BJ (cell line): ENCODE data around the gene SMYD3. TPM values are rescaled to one million over a fixed set of nuclear protein-coding genes. Genes with fewer than 3 reads are reported as not detected.

Experiments used
- CTCF ChIA-PET: fragments of 350-600 bp; formaldehyde crosslinking; extraction: SDS; loops from one replicate; lab custom pipeline; 2021; ENCODE audit warnings: antibody characterized with exemption, inconsistent platforms; lab: Yijun Ruan, JAX
- POLR2A ChIA-PET: fragments of 300-600 bp; sonication (Branson Sonifier 250); formaldehyde crosslinking; extraction: SDS; loops from one replicate; lab custom pipeline; 2021; ENCODE audit warnings: antibody characterized with exemption; lab: Charles Lee
- DNase-seq: peaks from one replicate; pipeline ENCODE4 v3.0.0-alpha.2; 2011; ENCODE audit warnings: low read depth
- H3K27me3 ChIP-seq: 2 replicates; pipeline ENCODE4 v1.6.0; 2011; ENCODE audit warnings: low read length; ENCODE audit not compliant: control insufficient read depth, insufficient read depth
- H3K36me3 ChIP-seq: 2 replicates; pipeline ENCODE4 v1.5.1; 2011; ENCODE audit warnings: low read length; ENCODE audit not compliant: control insufficient read depth, insufficient read depth
- H3K4me3 ChIP-seq: 2 replicates; pipeline ENCODE4 v1.5.1; 2011; ENCODE audit warnings: low read depth, mild to moderate bottlenecking, control low read depth, low read length
- polyA plus RNA-seq: library from polyadenylated mRNA; depleted of rRNA; stranded (reverse); fragments of >200 nt; gene quantifications from 2 replicates; pipeline ENCODE4 v1.2.3, GENCODE V29; 2011
- TF ChIP-seq, protein P1 (sequence below): IDR thresholded peaks from 2 replicates; pipeline ENCODE4 v1.5.1; 2011; ENCODE audit warnings: low read depth, mild to moderate bottlenecking, control low read depth, inconsistent platforms, low read length, moderate library complexity; ENCODE audit not compliant: insufficient read depth

The SMYD3 gene
- polyA plus RNA-seq, 1 experiment, result 26.1 TPM

- POLR2A ChIA-PET, result interaction anchor here (0.6 kb wide), 1 partner anchor 208 kb away, joined by 3 read pairs; no protein-coding TSS in a partner anchor
- TF ChIP-seq, protein P1, sequence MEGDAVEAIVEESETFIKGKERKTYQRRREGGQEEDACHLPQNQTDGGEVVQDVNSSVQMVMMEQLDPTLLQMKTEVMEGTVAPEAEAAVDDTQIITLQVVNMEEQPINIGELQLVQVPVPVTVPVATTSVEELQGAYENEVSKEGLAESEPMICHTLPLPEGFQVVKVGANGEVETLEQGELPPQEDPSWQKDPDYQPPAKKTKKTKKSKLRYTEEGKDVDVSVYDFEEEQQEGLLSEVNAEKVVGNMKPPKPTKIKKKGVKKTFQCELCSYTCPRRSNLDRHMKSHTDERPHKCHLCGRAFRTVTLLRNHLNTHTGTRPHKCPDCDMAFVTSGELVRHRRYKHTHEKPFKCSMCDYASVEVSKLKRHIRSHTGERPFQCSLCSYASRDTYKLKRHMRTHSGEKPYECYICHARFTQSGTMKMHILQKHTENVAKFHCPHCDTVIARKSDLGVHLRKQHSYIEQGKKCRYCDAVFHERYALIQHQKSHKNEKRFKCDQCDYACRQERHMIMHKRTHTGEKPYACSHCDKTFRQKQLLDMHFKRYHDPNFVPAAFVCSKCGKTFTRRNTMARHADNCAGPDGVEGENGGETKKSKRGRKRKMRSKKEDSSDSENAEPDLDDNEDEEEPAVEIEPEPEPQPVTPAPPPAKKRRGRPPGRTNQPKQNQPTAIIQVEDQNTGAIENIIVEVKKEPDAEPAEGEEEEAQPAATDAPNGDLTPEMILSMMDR, result no peak
- Histone ChIP-seq H3K4me3 (no peak overlapping the region), H3K36me3 (no peaks in the 10 kb centered on the region), H3K27me3 (no peaks in the 10 kb centered on the region)
- CTCF ChIA-PET, result interaction anchor here (1.1 kb wide), 1 partner anchor 16 kb away, joined by 4 read pairs; no protein-coding TSS in a partner anchor
- no peak for DNase-seq
These were observed 666.1 kb downstream of the SMYD3 start for GRCh38 chr1:245840971-245841370.

DNA sequence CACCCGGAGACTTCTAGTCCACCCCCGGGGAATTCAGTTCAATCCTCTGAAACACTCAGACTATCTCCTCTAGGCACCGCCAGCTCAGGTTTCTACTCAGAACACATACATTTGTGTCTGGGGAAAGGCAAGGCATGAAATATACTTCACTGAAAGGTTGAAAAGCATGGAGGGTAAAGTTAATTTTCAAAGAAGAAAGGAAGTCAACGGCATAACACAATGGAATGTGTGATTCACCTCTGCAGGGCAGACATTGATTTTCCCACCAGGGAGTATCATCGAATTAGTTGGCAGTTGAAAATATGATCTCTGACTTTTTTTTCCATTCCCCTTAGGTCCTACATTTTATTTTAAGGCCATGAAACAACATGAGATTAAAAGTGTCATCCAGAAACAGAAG lies 669.4 kb downstream of the SMYD3 start:
- ChIA-PET CTCF (no interaction called here), POLR2A (no interaction called here)
- no peak for DNase-seq
- TF ChIP-seq, protein P1, result no peak
- Histone ChIP-seq H3K27me3 (no peaks in the 10 kb centered on the region), H3K4me3 (no peak overlapping the region), H3K36me3 (no peaks in the 10 kb centered on the region)

DNA sequence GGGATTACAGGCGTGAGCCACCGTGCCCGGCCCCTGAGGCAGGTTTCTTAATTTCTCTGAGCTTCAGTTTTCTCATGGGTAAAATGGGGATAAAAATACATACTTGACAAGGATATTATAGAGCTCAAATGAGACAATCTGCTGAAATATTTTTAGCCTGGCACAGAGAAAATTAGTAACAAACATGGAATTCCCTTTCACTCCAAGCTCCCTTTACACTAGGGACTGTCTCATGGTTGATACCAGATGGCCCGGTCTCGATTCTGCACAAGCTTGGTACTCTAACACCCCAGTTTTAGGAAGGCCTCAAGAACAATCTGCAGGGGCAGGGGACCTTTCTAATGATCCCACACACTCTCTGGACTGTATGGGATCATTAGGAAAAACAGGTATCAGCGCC lies 671.7 kb downstream of the SMYD3 start:
- no peak overlapping the region for H3K4me3 ChIP-seq
- DNase-seq, result no peak
- TF ChIP-seq, protein P1, result no peak
- CTCF ChIA-PET, result interaction anchor here (0.8 kb wide), 1 partner anchor 324 kb away, joined by 3 read pairs; no protein-coding TSS in a partner anchor
- no peaks in the 10 kb centered on the region for H3K27me3 ChIP-seq
- POLR2A ChIA-PET, result no interaction called here
- H3K36me3 ChIP-seq, result no peaks in the 10 kb centered on the region

DNA sequence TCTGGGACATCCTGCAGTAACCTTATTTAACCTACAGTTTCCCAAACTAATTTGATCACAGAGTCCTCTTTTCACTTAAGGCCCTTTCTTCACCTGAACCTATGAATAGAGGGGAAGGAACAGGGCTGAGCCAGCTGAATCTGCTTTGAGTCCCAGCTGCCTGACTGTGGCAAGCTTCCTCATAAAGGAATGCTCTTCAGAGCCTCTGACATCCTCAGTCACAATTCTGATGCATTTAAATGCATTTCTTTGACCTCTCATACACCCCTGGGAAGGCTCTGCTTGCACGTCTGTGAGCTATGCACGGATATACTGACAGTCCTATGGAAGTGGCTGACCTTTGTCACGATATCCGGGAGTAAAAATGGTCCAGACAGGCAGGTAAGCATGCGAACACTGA lies 673.1 kb downstream of the SMYD3 start:
- TF ChIP-seq, protein P1, result no peak
- ChIA-PET POLR2A (no interaction called here), CTCF (no interaction called here)
- no peak for DNase-seq
- Histone ChIP-seq H3K27me3 (no peaks in the 10 kb centered on the region), H3K4me3 (no peak overlapping the region), H3K36me3 (no peaks in the 10 kb centered on the region)

GRCh38 chr1:245832771-245833527 lies 674.1 kb downstream of the SMYD3 start:
- Histone ChIP-seq H3K36me3 (no peaks in the 10 kb centered on the region), H3K27me3 (no peaks in the 10 kb centered on the region), H3K4me3 (no peak overlapping the region)
- TF ChIP-seq, protein P1, result no peak
- ChIA-PET CTCF (no interaction called here), POLR2A (no interaction called here)
- no peak for DNase-seq
